Osteoblast (primary cell): Measurements from ENCODE around the gene GFRA1. TPM values are rescaled to one million over a fixed set of nuclear protein-coding genes. Genes with fewer than 3 reads are reported as not detected.

Source experiments
- DNase-seq: peaks from one replicate; pipeline ENCODE4 v3.0.0; 2011; ENCODE audit warnings: low spot score, mixed read lengths; ENCODE audit not compliant: insufficient read length; ENCODE audit errors: missing footprints
- H2AFZ ChIP-seq: 2 replicates; pipeline ENCODE4 v1.6.0; 2011; ENCODE audit warnings: mild to moderate bottlenecking, low read length
- H3K27ac ChIP-seq: 2 replicates; pipeline ENCODE4 v1.5.1; 2011; ENCODE audit warnings: mild to moderate bottlenecking, low read depth, low read length, moderate library complexity
- H3K27me3 ChIP-seq: 2 replicates; pipeline ENCODE4 v1.6.0; 2012; ENCODE audit warnings: mild to moderate bottlenecking, control low read depth, inconsistent platforms, low read length, moderate library complexity; ENCODE audit not compliant: insufficient read depth
- H3K36me3 ChIP-seq: 2 replicates; pipeline ENCODE4 v1.5.1; 2011; ENCODE audit warnings: mild to moderate bottlenecking, low read length, control low read depth, moderate library complexity; ENCODE audit not compliant: insufficient read depth
- H3K4me1 ChIP-seq: 2 replicates; pipeline ENCODE4 v1.5.1; 2011; ENCODE audit warnings: mild to moderate bottlenecking, low read length, control low read depth, moderate library complexity; ENCODE audit not compliant: insufficient read depth
- H3K4me2 ChIP-seq: 2 replicates; pipeline ENCODE4 v1.6.0; 2011; ENCODE audit warnings: mild to moderate bottlenecking, low read length; ENCODE audit not compliant: insufficient read depth
- H3K4me3 ChIP-seq: fragments of 200-600 bp; sonication (generic); 3 replicates; pipeline ENCODE4 v1.5.1; 2012; ENCODE audit warnings: mild to moderate bottlenecking, low read length, inconsistent platforms; ENCODE audit not compliant: insufficient read depth
- H3K79me2 ChIP-seq: 2 replicates; pipeline ENCODE4 v1.6.0; 2012; ENCODE audit warnings: mild to moderate bottlenecking, low read length, control low read depth, inconsistent platforms; ENCODE audit not compliant: insufficient read depth
- H3K9me3 ChIP-seq: 2 replicates; pipeline ENCODE4 v1.5.1; 2011; ENCODE audit warnings: low read depth, low read length, control low read depth
- H4K20me1 ChIP-seq: 2 replicates; pipeline ENCODE4 v1.6.0; 2012; ENCODE audit warnings: mild to moderate bottlenecking, low read length, control low read depth; ENCODE audit not compliant: insufficient read depth
- total RNA-seq: library from RNA; depleted of rRNA; stranded (reverse); fragments of >200 nt; gene quantifications from 2 replicates; pipeline ENCODE4 v1.2.3, GENCODE V29; 2012
- TF ChIP-seq, protein P1 (sequence below): IDR thresholded peaks from 2 replicates; pipeline ENCODE4 v1.5.1; 2011; ENCODE audit warnings: mild to moderate bottlenecking, low read depth, low read length, moderate library complexity; ENCODE audit errors: extremely low read depth

Gene GFRA1
- total RNA-seq, 1 donor = 76.0 TPM

DNA sequence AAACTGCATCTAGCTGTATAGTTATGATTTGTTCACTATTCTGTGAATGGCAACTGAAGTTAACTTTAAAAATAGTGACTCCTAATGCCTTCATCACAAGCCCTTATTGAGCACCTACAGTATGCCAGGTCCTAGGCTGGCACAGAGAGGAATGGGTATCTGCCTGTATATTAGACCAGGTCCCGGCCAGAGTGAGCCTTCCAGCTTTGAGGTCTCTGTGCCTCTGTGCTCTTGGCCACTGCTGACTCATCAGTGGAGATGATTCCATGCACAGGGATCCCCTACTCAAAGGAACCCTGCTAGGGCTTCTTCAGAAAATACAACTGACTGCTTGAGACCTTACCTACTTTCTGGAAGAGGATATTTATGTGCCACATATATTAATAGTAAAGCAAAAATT is 118.4 kb downstream of the GFRA1 start:
- Histone ChIP-seq H3K4me2 (no peak overlapping the region), H3K36me3 (no peaks in the 10 kb centered on the region), H3K27ac (no peak overlapping the region), H4K20me1 (no peaks in the 10 kb centered on the region), H3K4me3 (no peak overlapping the region), H3K27me3 (no peaks in the 10 kb centered on the region), H3K79me2 (no peaks in the 10 kb centered on the region), H3K4me1 (no peaks in the 10 kb centered on the region), H2AFZ (no peak overlapping the region), H3K9me3 (no peaks in the 10 kb centered on the region)
- no peak for DNase-seq
- TF ChIP-seq, protein P1, sequence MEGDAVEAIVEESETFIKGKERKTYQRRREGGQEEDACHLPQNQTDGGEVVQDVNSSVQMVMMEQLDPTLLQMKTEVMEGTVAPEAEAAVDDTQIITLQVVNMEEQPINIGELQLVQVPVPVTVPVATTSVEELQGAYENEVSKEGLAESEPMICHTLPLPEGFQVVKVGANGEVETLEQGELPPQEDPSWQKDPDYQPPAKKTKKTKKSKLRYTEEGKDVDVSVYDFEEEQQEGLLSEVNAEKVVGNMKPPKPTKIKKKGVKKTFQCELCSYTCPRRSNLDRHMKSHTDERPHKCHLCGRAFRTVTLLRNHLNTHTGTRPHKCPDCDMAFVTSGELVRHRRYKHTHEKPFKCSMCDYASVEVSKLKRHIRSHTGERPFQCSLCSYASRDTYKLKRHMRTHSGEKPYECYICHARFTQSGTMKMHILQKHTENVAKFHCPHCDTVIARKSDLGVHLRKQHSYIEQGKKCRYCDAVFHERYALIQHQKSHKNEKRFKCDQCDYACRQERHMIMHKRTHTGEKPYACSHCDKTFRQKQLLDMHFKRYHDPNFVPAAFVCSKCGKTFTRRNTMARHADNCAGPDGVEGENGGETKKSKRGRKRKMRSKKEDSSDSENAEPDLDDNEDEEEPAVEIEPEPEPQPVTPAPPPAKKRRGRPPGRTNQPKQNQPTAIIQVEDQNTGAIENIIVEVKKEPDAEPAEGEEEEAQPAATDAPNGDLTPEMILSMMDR = no peak

DNA sequence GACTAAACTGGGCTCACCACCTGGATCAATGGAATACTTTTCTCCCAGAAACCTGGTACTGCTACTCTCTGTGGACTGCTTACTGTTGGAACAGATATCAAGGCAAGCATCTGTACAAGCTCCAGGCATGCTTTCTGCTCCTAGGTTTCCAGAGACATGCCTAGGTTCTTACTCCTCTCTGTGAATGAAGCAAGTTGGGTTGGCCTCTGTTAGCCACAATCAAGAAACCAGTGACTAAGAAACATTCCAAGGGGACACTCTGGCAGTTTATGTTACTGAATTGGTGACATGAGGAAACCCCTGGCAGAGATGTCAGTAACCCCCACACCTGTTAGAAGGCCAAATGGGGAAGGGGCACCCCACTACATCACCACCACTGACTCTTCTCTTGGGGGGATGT is 121.9 kb downstream of the GFRA1 start:
- peak; percentile 52 for DNase-seq
- H3K9me3 ChIP-seq = no peaks in the 10 kb centered on the region
- H3K4me3 ChIP-seq = no peak overlapping the region
- H3K27ac ChIP-seq = no peak overlapping the region
- no peaks in the 10 kb centered on the region for H3K36me3 ChIP-seq
- no peaks in the 10 kb centered on the region for H3K27me3 ChIP-seq
- peaks cover 5% of the 10 kb centered on the region for H3K4me1 ChIP-seq
- TF ChIP-seq, protein P1 = no peak
- no peak overlapping the region for H3K4me2 ChIP-seq
- H3K79me2 ChIP-seq = no peaks in the 10 kb centered on the region
- H4K20me1 ChIP-seq = no peaks in the 10 kb centered on the region
- no peak overlapping the region for H2AFZ ChIP-seq

- H3K27me3 ChIP-seq = no peaks in the 10 kb centered on the region
- H3K4me2 ChIP-seq = no peak overlapping the region
- no peak for DNase-seq
- no peaks in the 10 kb centered on the region for H3K9me3 ChIP-seq
- peaks cover 5% of the 10 kb centered on the region for H3K4me1 ChIP-seq
- H3K4me3 ChIP-seq = no peak overlapping the region
- TF ChIP-seq, protein P1 = no peak
- no peak overlapping the region for H2AFZ ChIP-seq
- H4K20me1 ChIP-seq = no peaks in the 10 kb centered on the region
- no peaks in the 10 kb centered on the region for H3K79me2 ChIP-seq
- H3K27ac ChIP-seq = no peak overlapping the region
- H3K36me3 ChIP-seq = no peaks in the 10 kb centered on the region
Measured at GRCh38 chr10:116150606-116151005, 122.4 kb downstream of the GFRA1 start.

GRCh38 chr10:116147147-116147905 is 125.7 kb downstream of the GFRA1 start:
- Histone ChIP-seq H3K36me3 (no peaks in the 10 kb centered on the region), H3K4me1 (peaks cover 5% of the 10 kb centered on the region), H3K27ac (no peak overlapping the region), H3K27me3 (no peaks in the 10 kb centered on the region), H3K4me2 (no peak overlapping the region), H3K9me3 (no peaks in the 10 kb centered on the region), H2AFZ (no peak overlapping the region), H3K4me3 (no peak overlapping the region), H4K20me1 (no peaks in the 10 kb centered on the region), H3K79me2 (no peaks in the 10 kb centered on the region)
- DNase-seq = no peak
- TF ChIP-seq, protein P1 = no peak
